Embryonic facial prominence (tissue), 1 donor: ENCODE measurements around the gene MYOCD.
A peak's percentile ranks its signal among the peaks of the same experiment; 100 is the strongest.

ENCODE experiments used
- DNase-seq: peaks from one replicate; pipeline ENCODE4 v3.0.0-alpha.2; 2016; ENCODE audit errors: extremely low spot score

The MYOCD gene

GRCh38 chr17:12759090-12759489, 93.4 kb downstream of the MYOCD start:
- no peak for DNase-seq

- no peak for DNase-seq
These were observed 99.9 kb downstream of the MYOCD start for GRCh38 chr17:12765548-12765947.

GRCh38 chr17:12768255-12768654, 102.6 kb downstream of the MYOCD start:
- no peak for DNase-seq

GRCh38 chr17:12769981-12770380, 104.3 kb downstream of the MYOCD start:
- DNase-seq, result no peak

- no peak for DNase-seq
These were observed 107.5 kb downstream of the MYOCD start for GRCh38 chr17:12773153-12773552.

GRCh38 chr17:12789075-12789480, 123.4 kb downstream of the MYOCD start:
- DNase-seq, result no peak

GRCh38 chr17:12789481-12790248, 124.0 kb downstream of the MYOCD start, which contains the start of gene ARHGAP44:
ARHGAP44 (plus strand) TSS chr17:12789498; CDS start chr17:12789839, 341 bp downstream.
- peak; percentile 12 for DNase-seq

GRCh38 chr17:12790249-12791106, 124.8 kb downstream of the MYOCD start:
- DNase-seq, result no peak

GRCh38 chr17:12794919-12795532, 129.3 kb downstream of the MYOCD start:
- DNase-seq, result no peak

GRCh38 chr17:12800855-12801365, 135.2 kb downstream of the MYOCD start:
- no peak for DNase-seq

- no peak for DNase-seq
These were observed 140.9 kb downstream of the MYOCD start for GRCh38 chr17:12806630-12807029.

GRCh38 chr17:12808723-12809122, 143.0 kb downstream of the MYOCD start:
- DNase-seq, result no peak

- DNase-seq, result no peak
These were observed 147.2 kb downstream of the MYOCD start for GRCh38 chr17:12812877-12813276.

GRCh38 chr17:12813664-12814063, 148.0 kb downstream of the MYOCD start:
- no peak for DNase-seq

- no peak for DNase-seq
These were observed 149.0 kb downstream of the MYOCD start for GRCh38 chr17:12814718-12815117.

- DNase-seq, result no peak
These were observed 150.0 kb downstream of the MYOCD start for GRCh38 chr17:12815642-12816141.
